Gastrocnemius medialis (tissue), 4 donors: ENCODE results near the gene DSCAML1. TPM values are rescaled to one million over a fixed set of nuclear protein-coding genes. Genes with fewer than 3 reads are reported as not detected.

Source experiments
- ATAC-seq, 2 donors: fragments of 150-250 bp; one replicate each; pipeline ENCODE4 v1.9.1; 2016
- DNase-seq, 2 donors: peaks; one replicate each; pipeline ENCODE4 v3.0.0-alpha.2; 2019
- H3K27ac ChIP-seq, 4 donors: fragments of 200-600 bp; sonication (generic); 1 replicate in 1 of 4; 2 replicates in 3 of 4; pipeline ENCODE4 v1.5.1; 2016 to 2018; ENCODE audit warnings: mild to moderate bottlenecking in 2 of 4, moderate library complexity in 1 of 4
- H3K27me3 ChIP-seq, 3 donors: fragments of 200-600 bp; sonication (generic) in 2 of 3; 1 replicate in 1 of 3; 2 replicates in 2 of 3; pipeline versions ENCODE4 v1.5.1 to v1.6.0; 2016 to 2019; ENCODE audit warnings: mild to moderate bottlenecking in 1 of 3, moderate library complexity in 1 of 3
- H3K36me3 ChIP-seq, 2 donors: fragments of 200-600 bp; sonication (generic) in 1 of 2; one replicate each; pipeline ENCODE4 v1.5.1; 2017 to 2018
- H3K4me1 ChIP-seq, 2 donors: fragments of 200-600 bp; sonication (generic) in 1 of 2; one replicate each; pipeline ENCODE4 v1.5.1; 2016 to 2017; ENCODE audit warnings: mild to moderate bottlenecking in 2 of 2
- H3K4me3 ChIP-seq, 4 donors: fragments of 200-600 bp; sonication (generic) in 3 of 4; 1 replicate in 1 of 4; 2 replicates in 3 of 4; pipeline ENCODE4 v1.5.1; 2016 to 2019; ENCODE audit warnings: mild to moderate bottlenecking in 2 of 4
- H3K9me3 ChIP-seq, 3 donors: fragments of 200-600 bp; sonication (generic) in 2 of 3; 1 replicate in 1 of 3; 2 replicates in 2 of 3; pipeline ENCODE4 v1.5.1; 2016 to 2019
- POLR2A ChIP-seq, 2 donors: fragments of 450-650 bp; IDR thresholded peaks; one replicate each; pipeline ENCODE4 v1.6.1; 2017; ENCODE audit warnings: antibody characterized with exemption in 2 of 2, mild to moderate bottlenecking in 2 of 2, moderate library complexity in 2 of 2
- in situ Hi-C, 4 donors: fragments of 200-750 bp; cut with MboI; loops; one replicate each; pipeline versions ENCODE4 v1.15.0 to v1.8.0; 2017; ENCODE audit warnings: low sequenced_read_pairs in 4 of 4
- intact Hi-C: fragments of 100-400 bp; cut with DNase I; formaldehyde crosslinking; loops from one replicate; pipeline ENCODE4 v1.15.1; 2023; ENCODE audit warnings: low total_unique reads
- total RNA-seq, 4 donors: library from RNA; depleted of rRNA; stranded (reverse); fragments of >200 nt; gene quantifications; one replicate each; pipeline versions ENCODE4 v1.1.0 to v1.2.3, GENCODE V29; 2016
- TF ChIP-seq, protein P1 (sequence below), 5 experiments: fragments of 450-650 bp in 3 of 5; fragments of 200-600 bp in 2 of 5; sonication (generic) in 2 of 5; IDR thresholded peaks in 4 of 5; conservative IDR thresholded peaks in 1 of 5; 1 replicate in 4 of 5; 2 replicates in 1 of 5; pipeline ENCODE4 v1.5.1; 2016 to 2019; ENCODE audit warnings: antibody characterized with exemption in 5 of 5, mild to moderate bottlenecking in 3 of 5, moderate library complexity in 3 of 5

Gene DSCAML1
- total RNA-seq, 4 donors from 2014 or later: 0.05 to 0.15 (median 0.07) TPM

DNA sequence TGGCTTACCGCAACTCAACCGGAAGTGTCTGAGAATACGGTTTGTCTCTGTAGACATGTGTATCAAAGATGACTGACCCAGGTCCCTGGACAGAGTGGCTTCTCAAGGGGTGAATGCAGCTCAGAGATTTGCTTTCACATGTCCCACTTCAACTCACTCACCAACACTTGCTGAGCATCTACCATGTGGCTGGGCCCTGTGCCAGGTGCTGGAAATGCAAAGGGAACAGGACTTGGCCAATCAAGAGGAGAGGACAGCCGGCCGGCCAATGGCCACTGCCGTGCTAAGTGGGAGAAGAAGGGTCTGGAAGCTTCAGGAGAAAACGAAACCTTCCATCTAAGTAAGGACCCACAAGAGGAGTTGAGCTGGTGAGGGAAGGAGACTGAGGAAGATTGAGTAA lies 318.1 kb downstream of the DSCAML1 start:
- no peak for DNase-seq
- intact Hi-C loops (no loop called here), in situ Hi-C loops (no loop called here)
- no peak for ATAC-seq
- Histone ChIP-seq H3K27me3 (no peaks in the 10 kb centered on the region), H3K9me3 (no peaks in the 10 kb centered on the region), H3K4me1 (no peaks in the 10 kb centered on the region), H3K27ac (no peak overlapping the region), H3K36me3 (no peaks in the 10 kb centered on the region), H3K4me3 (no peak overlapping the region)
- TF ChIP-seq, protein P1, sequence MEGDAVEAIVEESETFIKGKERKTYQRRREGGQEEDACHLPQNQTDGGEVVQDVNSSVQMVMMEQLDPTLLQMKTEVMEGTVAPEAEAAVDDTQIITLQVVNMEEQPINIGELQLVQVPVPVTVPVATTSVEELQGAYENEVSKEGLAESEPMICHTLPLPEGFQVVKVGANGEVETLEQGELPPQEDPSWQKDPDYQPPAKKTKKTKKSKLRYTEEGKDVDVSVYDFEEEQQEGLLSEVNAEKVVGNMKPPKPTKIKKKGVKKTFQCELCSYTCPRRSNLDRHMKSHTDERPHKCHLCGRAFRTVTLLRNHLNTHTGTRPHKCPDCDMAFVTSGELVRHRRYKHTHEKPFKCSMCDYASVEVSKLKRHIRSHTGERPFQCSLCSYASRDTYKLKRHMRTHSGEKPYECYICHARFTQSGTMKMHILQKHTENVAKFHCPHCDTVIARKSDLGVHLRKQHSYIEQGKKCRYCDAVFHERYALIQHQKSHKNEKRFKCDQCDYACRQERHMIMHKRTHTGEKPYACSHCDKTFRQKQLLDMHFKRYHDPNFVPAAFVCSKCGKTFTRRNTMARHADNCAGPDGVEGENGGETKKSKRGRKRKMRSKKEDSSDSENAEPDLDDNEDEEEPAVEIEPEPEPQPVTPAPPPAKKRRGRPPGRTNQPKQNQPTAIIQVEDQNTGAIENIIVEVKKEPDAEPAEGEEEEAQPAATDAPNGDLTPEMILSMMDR (IDR thresholded peaks at IDR 0.05 in 4 of 5, conservative IDR thresholded peaks at IDR 0.05 in 1 of 5): no peak
- TF ChIP-seq POLR2A (IDR thresholded peaks at IDR 0.05): no peak

DNA sequence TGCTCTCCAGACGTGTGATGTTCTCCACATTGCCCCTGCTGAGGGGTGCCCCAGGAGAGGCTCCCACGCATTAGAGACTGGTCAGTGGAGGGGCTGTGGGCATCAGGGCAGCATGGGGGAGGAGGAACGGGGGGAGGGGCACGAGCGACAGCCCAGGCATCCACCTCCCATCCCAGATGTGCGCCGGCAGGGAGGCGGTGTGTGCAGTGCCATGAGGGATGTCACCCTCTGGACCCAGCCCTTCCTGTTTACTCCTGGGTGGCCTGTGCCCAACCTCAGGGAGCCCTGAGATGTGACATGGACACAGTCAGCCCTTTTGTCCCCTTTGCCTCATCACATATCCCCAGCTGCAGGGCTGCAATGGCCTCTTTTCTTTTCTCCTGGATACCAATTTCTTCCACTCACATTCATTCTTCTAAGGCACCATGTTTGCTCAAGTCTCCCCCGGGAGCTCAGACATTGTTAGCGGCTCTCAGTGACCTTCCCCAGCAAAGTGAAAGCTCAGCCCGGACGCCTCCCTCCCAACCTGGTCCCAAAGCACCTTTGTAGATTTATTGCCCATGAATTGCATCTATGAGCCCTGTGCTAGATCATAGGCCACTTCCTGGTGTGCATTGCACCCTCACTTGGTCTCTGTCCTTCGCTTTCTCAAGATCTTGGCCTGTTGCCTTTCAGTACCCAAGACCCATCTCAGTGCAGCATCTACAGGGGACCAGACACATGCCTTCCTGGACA lies 318.7 kb downstream of the DSCAML1 start:
- Histone ChIP-seq H3K9me3 (no peaks in the 10 kb centered on the region), H3K36me3 (no peaks in the 10 kb centered on the region), H3K4me3 (no peak overlapping the region), H3K4me1 (no peaks in the 10 kb centered on the region), H3K27me3 (no peaks in the 10 kb centered on the region), H3K27ac (no peak overlapping the region)
- DNase-seq (no peak), ATAC-seq (no peak)
- TF ChIP-seq POLR2A (IDR thresholded peaks at IDR 0.05): no peak
- TF ChIP-seq, protein P1 (IDR thresholded peaks at IDR 0.05 in 4 of 5, conservative IDR thresholded peaks at IDR 0.05 in 1 of 5): no peak
- intact Hi-C loops: no loop called here
- in situ Hi-C loops: no loop called here

DNA sequence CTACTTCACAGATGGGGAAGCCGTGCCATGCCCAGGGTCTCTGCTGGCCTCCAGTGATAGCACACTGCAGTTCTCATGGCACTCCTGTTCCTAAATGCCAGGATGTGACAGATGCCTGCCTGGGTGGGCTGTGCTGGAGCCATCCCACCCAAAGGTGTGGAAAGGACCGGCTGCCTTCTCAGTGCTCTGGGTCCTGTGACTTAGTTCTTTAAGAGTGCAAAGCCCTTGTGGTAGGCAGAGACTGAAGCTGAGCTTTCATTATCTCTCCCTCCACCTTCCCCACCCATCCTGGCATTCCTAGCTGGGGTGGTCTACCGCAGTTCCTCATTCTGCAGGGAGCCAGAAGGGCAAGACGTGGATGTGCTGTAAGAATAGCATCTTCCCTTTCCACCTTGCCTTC lies 319.3 kb downstream of the DSCAML1 start:
- no peaks in the 10 kb centered on the region for H3K27me3 ChIP-seq
- DNase-seq (no peak), ATAC-seq (no peak)
- H3K4me3 ChIP-seq: no peak overlapping the region
- in situ Hi-C loops: no loop called here
- TF ChIP-seq POLR2A (IDR thresholded peaks at IDR 0.05): no peak
- TF ChIP-seq, protein P1 (IDR thresholded peaks at IDR 0.05 in 4 of 5, conservative IDR thresholded peaks at IDR 0.05 in 1 of 5): no peak
- intact Hi-C loops: no loop called here
- no peaks in the 10 kb centered on the region for H3K4me1 ChIP-seq
- H3K9me3 ChIP-seq: no peaks in the 10 kb centered on the region
- no peaks in the 10 kb centered on the region for H3K36me3 ChIP-seq
- H3K27ac ChIP-seq: no peak overlapping the region

DNA sequence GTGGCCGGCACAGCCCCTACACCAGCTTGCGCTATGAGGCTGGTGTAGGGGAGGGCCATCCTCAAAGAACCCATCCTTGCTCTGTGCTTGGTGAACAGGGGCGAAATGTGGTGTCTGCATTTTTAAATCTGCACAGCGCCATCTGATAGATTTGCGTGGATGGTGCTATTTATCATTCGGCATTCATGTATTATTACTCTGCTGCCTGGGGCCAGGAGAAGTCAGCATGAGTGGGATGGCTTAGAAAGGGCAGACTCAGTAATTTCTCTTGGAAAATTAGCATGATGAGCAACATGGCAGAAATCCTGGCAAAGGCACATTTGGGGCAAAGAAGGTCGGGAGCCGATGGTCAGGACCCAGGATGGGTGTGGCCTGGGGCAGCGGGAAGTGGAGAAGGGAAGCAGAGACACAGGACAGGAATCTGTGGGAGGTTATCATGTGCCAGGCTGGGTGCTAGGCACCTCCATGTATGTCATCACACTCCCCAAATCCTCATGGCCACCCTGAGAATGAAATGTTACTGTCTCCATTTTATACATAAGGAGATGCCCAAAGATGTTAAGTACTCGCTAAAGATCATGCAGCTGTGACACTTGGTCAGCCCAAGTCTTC lies 320.4 kb downstream of the DSCAML1 start:
- no peak for DNase-seq
- no peak for ATAC-seq
- H3K4me1 ChIP-seq: no peaks in the 10 kb centered on the region
- H3K4me3 ChIP-seq: no peak overlapping the region
- no peaks in the 10 kb centered on the region for H3K36me3 ChIP-seq
- no peaks in the 10 kb centered on the region for H3K27me3 ChIP-seq
- no peak overlapping the region for H3K27ac ChIP-seq
- in situ Hi-C loops: no loop called here
- intact Hi-C loops: no loop called here
- TF ChIP-seq, protein P1 (IDR thresholded peaks at IDR 0.05 in 4 of 5, conservative IDR thresholded peaks at IDR 0.05 in 1 of 5): no peak
- TF ChIP-seq POLR2A (IDR thresholded peaks at IDR 0.05): no peak
- no peaks in the 10 kb centered on the region for H3K9me3 ChIP-seq
